Activated naive CD4-positive, alpha-beta T cell treated with Interleukin-2 at 50 U/mL for 16 hours (primary cell): ENCODE measurements around the gene LARP1B.
"Not testable (repeated sequence)": the region's sequence is repeated elsewhere in the genome, so short reads cannot be mapped to it uniquely, and the experiment has no call there.

Experiments
- DNase-seq: peaks from one replicate; pipeline ENCODE4 v3.0.0-alpha.2; 2020

The LARP1B gene

GRCh38 chr4:128141866-128142265 is 80.8 kb downstream of the LARP1B start:
- no peak for DNase-seq

GRCh38 chr4:128145727-128146126 is 84.6 kb downstream of the LARP1B start:
- no peak for DNase-seq

- DNase-seq, result no peak
Measured at GRCh38 chr4:128153800-128154199, 92.7 kb downstream of the LARP1B start.

GRCh38 chr4:128155231-128155855 is 94.2 kb downstream of the LARP1B start:
- DNase-seq, result no peak

GRCh38 chr4:128155874-128156456 is 94.9 kb downstream of the LARP1B start:
- DNase-seq, result no peak

- DNase-seq, result not testable (repeated sequence)
Measured at GRCh38 chr4:128156472-128156871, 95.4 kb downstream of the LARP1B start.

- DNase-seq, result no peak
Measured at GRCh38 chr4:128158894-128159293, 97.8 kb downstream of the LARP1B start.

GRCh38 chr4:128159967-128160366 is 98.9 kb downstream of the LARP1B start:
- no peak for DNase-seq

GRCh38 chr4:128161138-128161537 is 100.0 kb downstream of the LARP1B start:
- no peak for DNase-seq

- no peak for DNase-seq
Measured at GRCh38 chr4:128162434-128162833, 101.3 kb downstream of the LARP1B start.

GRCh38 chr4:128163177-128164117 is 102.3 kb downstream of the LARP1B start:
- DNase-seq, result no peak

GRCh38 chr4:128166982-128167381 is 105.9 kb downstream of the LARP1B start:
- no peak for DNase-seq

GRCh38 chr4:128168701-128169100 is 107.6 kb downstream of the LARP1B start:
- DNase-seq, result no peak

GRCh38 chr4:128169245-128169644 is 108.1 kb downstream of the LARP1B start:
- DNase-seq, result no peak

- DNase-seq, result no peak
Measured at GRCh38 chr4:128176643-128177042, 115.5 kb downstream of the LARP1B start.

GRCh38 chr4:128177498-128177897 is 116.4 kb downstream of the LARP1B start:
- DNase-seq, result no peak

GRCh38 chr4:128186623-128187022 is 125.5 kb downstream of the LARP1B start:
- no peak for DNase-seq

- peak; percentile 67 for DNase-seq
Measured at GRCh38 chr4:128191115-128191781, 130.1 kb downstream of the LARP1B start.

- no peak for DNase-seq
Measured at GRCh38 chr4:128220286-128221235, 159.4 kb downstream of the LARP1B start.

- DNase-seq, result no peak
Measured at GRCh38 chr4:128221586-128221985, 160.5 kb downstream of the LARP1B start.

- DNase-seq, result no peak
Measured at GRCh38 chr4:128225148-128225547, 164.0 kb downstream of the LARP1B start.

GRCh38 chr4:128227991-128228571 is 167.0 kb downstream of the LARP1B start:
- no peak for DNase-seq
